GM21367 (cell line): ENCODE measurements around the gene SYNC.
"Not testable (repeated sequence)": the region's sequence is repeated elsewhere in the genome, so short reads cannot be mapped to it uniquely, and the experiment has no call there.

ENCODE experiments used
- ATAC-seq: cut with Tn5 transposase; IDR thresholded peaks from one replicate; pipeline ENCODE4 v1.9.1; 2021; ENCODE audit not compliant: unreplicated experiment

SYNC gene

DNA sequence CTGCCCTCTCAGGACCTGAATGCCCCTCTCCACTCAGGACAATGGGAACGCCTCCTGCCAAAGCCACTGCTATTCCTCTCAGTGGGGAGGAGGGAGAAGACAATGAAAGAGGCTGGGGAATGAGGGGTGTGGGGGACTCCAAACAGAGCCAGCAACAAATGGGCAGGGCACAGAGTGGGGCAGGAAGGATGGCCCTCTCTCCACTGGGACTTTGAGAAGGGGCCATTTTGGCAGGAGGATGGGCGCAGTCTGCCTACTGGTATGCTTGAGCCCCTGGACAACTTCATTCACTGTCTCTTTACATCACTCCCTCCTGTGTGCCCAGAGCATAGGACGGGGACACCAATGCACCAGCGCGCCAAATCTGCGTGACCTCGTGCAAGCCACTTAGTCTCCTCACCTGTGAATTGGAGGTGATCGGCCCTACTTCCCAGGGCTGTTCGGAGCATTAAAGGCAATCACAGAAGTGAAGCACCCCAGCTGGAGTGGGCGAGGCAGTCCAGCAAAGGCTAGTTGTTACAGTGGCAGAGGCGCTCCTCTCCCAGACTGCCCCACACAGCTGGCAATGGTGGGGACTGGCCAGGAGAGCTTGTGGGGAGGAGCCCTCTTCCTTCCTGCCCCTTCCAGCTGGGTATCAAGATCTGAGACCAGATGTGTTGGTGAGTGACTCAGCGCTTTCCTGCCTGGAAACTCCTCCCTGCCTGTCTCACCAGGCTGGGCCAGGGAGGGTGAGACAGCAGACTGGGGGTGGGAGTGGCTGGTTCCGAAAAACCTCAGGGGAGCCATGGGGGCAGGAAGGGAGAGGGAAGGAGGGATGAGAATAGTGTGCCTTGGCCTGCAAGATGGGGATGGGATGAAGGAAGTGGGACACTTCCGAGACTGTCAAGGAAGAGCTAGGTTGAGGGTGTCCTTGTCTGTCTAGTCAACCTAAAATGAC is 22.4 kb upstream of the SYNC start:
- ATAC-seq = no peak

DNA sequence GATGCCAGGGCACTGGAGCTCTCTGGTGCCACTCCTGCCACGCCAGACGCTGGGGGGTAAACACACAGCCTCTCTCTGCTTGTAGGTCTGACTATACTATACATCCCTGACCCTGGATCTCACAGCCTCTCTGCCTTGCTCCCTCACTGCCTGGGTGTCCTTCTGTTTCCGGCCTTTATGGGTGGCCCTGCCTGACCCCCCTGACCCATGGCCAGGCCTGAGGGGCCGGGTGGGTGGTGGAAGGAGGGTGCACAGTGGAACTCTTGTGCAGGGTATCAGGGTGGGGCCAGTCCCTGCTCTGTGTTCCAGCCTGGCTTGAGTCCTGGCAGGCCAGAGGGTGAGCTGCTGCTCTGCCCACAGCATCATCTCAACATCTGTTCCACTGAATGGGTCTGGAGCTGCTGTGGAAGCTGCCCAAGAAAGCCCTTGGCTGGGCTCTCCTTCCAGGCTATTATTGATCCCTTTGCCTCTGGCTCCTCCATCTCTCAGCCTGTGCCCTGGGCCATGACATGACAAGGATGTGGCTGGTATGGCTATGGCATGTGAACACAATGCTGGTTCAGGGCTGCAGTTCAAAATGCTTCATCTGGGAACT is 17.2 kb upstream of the SYNC start:
- ATAC-seq = no peak

DNA sequence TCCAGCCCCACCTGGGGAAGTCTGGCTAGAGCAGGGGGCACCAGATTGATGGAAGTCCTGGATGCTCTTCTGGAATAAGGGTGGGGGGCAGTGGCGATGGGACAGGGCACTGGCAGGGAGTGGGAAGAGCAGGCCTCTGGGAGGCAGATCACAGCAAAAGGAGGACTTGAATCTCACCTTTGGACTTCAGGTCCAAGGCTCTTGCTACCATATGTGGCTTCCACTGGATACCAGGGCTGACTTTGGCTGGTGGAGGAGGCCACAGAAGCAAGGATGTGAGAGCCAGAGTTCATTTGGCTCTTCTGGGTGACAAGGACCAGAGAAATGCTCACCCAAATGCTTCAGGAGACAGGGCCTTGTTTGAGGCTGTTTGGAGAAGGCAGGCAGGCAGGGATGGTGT is 16.0 kb upstream of the SYNC start:
- ATAC-seq = no peak

DNA sequence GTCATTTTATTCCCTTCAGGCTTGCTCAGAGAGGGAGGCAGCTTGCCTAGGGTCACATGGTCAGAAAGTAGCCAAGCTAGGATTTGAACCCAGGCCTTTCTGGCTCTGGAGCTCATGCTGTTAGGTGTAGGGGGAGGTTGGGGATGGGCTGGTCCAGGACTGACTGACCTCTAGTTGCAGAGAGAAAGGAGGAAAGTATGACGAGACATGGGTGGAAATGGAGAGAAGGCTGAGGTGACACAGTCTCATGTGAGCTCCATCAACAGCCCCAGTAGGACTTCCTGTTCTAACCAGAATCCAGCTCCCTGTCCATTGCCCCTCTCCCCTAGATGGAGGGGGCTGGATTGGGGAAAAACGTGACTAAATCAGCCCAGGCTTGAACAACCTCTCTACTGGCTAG is 15.5 kb upstream of the SYNC start:
- ATAC-seq = no peak

DNA sequence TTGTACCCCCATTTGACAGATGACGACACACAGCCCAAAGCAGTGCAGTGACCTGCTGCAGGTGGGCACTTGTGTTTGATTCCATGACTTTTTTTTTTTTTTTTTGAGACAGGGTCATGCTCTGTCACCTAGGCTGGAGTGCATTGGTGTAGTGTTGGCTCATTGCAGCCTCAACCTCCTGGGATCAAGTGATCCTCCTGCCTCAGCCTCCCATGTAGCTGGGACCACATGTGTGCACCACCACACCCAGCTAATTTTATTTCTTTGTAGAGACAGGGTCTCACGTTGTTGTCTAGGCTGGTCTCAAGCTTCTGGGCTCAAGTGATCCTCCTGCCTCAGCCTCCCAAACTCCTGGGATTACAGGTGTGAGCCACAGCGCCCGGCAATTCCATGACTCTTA is 14.9 kb upstream of the SYNC start:
- no peak for ATAC-seq

DNA sequence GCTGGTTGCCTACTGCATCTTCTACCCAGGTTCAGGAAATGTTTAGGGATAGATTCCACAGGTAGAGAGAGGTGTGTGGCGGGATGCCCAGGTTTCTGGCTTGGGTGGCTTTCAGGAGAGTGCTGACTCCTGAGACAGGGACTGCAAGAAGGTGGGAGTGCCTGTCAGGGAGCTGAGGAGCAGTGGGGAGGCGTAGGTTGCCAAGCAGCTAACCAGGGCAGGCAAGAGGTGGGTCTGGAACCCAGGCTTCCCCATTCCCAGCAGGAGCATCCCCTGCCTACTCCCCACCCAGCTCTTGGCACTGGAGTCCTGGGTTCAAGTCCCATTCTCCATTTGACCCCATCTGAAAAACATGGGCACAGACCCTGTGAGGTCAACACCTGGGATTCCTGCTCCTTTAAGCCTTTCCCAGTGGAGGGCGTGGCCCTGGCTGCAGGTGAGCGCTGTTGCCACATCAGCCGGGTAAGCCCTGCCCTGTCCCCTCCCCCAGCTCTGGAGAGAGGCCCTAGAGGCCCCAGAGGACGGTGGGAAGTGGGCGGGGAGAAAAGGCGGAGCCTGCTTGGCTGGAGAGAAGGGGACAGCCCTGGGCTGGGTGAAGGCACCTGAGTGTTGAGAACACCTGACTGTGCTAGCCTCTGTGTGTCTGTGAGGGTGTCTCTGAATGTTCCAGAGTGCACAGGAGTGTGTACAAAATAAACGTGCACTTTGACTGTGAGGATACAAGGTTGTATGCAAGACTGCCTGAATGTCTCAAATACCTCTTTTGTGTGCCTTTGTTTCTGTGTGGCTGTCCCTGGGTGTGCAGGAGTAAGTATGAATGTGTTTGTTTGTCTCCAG is 14.0 kb upstream of the SYNC start:
- no peak for ATAC-seq

DNA sequence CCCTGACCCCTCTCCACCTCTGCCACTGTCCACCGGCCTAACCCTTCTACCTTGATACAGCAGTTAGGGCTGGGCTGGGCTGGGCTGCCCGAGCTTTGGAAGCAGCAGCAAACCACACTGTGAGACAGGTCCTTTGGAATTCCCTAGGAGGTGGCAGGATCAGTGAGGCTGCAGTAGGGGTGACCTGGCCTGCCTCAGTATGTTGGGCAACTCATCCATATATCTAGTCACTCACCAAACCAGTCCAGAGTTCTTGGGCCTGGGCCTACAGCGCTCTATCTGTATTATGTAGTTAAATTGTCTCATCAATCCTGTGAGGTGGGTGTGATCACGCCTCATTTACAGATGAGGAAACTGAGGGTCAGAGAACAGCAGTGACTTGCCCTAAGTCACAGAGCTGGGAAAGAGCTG is 13.3 kb upstream of the SYNC start:
- no peak for ATAC-seq

DNA sequence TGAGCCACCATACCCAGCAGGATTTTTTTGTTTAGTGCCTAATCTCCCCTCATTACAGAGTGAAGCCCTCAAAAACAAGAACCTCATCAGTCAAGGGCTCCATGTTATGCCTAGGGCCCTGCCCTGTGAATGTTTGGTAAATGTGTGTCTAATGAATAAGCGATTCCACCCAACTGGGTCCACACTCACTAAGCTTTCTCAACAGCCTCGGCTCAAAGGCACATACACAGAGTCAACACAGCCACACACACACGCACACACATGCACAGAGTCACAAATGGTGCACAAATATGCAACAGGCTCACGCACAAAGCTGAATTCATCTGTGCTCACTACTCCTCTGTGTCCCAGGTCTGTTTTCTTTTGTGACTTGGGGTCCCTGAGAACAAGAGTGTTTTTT is 11.7 kb upstream of the SYNC start:
- no peak for ATAC-seq

DNA sequence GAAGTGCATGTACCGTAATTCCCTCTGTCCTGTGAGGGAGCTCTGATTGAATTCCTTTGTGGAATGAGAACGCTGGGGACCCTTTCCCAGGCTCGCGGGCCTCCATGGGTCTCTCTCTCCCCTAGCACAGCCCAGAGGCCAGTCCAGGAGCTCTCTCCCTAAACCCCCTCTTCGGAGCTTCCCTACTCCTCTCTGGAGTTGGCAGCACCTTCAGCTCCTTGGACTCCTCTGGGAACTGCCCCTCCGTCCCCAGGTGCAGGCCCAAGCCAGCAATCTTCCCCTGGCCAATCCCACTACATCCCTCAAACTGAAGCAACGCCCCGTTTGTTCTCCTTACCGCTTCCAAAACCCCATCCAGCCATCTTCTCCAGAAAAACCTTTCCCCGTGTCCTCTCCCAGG is 10.5 kb upstream of the SYNC start:
- ATAC-seq = no peak

DNA sequence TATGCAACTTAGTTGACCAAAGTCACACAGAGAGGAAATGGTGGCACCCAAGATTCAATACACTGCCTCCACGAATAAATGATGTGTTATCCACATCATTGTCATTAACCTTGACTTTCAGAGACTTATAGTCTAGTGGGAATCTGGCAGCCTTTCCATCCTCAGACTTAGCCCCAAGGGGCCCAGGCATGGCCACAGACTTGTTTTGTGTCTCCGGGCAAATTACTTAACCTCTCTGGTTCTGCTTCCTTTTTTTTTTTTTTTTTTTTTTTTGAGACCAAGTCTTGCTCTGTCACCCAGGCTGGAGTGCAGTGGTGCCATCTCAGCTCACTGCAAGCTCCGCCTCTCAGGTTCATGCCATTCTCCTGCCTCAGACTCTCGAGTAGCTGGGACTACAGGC is 8.7 kb upstream of the SYNC start:
- not testable (repeated sequence) for ATAC-seq

DNA sequence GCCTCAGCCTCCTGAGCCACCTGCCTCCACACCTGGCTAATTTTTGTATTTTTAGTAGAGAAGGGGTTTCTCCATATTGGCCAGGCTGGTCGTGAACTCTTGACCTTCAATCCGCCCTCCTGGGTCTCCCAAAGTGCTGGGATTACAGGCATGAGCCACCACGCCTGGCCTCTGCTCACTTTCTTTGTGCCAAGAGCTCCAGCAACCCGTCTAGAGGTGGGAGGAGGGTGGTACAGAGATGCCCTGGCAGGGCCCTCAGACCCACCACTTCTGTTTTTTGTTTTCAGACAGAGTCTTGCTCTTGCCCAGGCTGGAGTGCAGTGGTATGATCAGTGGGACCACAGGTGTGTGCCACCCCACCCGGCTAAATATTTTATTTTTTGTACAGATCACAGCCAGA is 6.9 kb upstream of the SYNC start:
- ATAC-seq = no peak

DNA sequence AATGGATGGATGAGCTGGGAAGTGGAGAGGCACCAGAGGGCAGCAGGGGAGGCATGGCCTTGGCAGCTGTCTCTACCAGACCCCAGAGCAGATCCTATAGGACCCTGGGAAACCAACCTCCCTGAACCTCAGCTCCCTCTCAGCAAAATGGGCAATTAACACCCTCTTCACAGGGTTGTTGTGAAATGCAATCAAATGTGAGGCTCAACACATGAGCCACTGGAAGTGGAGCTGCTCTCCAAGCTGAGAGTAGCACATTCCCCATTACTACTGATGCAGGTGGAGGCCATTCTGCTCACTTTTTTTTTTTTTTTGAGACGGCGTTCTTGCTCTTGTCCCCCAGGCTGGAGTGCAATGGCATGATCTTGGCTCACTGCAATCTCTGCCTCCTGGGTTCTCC is 6.5 kb upstream of the SYNC start:
- ATAC-seq = no peak

DNA sequence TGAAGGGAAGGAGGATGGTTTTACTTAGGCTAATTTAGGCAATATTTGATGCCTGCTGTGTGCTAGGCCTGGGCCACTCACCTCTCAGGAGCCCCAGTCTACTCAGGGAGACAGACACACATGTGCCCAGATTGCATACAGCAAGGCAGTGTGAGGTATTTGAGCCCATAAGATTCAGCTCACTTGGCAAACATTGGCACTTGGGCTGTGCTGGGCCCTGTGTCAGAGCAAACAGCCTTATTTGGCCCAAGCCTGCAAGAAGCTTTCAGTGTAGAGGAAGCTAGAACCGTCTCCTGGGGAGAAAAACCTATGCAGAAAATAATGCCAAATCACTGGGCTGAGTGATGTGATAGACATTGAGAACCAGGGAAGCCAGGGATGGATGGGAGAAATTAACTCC is 3.9 kb upstream of the SYNC start:
- no peak for ATAC-seq

DNA sequence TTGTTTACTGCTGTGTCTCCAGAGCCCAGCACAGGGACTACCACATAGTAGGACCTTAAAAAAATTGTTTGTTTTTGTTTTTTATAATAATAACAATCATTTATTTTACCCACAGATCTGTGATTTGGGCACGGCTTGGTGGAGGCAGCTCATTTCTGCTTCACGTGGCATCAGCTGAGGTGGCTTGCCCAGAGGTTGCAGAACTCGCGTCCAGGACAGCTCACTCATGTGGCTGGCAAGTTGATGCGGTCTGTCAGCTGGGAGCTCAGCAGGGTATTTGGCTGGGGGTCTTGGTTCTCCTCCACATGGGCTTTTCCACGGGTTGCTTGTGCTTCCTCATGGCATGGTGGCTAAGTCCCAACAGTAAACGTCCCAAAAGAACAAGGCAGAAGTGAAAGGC is 2.9 kb upstream of the SYNC start:
- ATAC-seq = no peak

DNA sequence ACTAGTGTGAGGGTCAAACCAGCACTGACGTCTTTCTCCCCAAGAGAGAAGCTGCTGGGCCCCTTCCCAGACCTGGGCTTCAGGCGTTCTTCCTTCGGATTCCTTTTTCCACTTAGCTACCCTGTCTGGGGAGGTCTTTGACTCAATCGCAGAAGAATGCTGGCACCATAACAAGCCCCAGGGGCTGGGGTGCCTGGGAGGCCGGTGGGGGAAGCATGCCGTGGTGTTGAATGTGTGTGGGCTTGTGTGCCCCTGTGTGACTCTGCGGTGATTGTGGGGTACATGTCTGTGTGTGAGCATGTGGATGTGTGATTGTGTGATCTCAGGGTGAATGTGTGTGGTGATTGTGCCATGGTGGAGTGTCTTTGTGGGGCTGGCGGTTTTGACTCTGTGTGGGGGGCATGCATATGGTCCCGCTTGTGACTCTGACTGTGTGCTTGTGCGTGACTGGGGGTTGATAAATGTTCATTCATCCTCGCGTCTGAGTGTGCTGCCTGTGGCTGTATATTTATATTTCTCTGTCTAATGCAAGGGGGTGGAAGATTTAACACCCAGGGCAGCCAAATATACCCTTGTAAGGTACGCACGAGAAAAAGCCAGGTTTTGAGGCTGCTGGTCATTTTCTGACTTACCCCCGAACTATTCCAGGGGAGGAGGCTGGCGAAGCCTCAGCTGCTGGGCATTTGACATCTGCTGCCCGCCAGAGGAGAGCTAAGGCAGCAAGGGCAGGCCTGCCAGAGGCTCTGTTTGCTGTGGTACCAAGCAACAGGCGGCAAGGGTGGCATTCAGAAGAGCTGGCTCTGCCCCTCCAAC is 1.1 kb upstream of the SYNC start:
- ATAC-seq = no peak

DNA sequence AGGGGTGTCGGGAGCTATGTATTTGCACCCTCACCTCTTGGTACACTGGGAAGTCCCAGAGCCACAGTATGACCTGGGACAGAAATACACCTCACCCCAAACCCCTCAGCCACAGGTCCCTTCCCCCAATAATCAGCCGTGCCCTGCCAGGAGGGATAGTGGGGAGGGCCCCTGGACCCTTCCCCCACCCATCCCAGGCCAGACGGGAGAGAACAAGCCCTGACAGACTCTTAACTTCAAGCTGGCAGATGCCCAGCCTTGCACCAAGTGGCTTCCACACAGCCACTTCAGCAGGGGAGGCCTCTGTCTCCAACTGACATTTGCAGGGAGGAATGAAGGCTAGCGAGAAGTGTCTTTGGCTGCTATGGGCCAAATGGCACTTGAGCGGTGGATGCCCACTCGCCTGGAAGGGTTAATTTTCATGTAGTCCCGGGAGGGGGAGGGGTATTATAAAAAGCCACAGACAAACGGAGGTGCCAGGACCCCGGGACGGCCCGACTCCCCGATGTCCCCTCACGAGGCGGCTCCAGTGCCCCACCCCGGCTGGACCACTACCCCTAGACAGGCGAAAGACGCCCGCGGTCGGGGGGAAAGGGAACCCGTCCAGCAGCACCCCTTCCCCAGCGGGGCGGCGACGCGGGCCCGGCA is 495 bp downstream of the SYNC start:
- ATAC-seq = no peak

DNA sequence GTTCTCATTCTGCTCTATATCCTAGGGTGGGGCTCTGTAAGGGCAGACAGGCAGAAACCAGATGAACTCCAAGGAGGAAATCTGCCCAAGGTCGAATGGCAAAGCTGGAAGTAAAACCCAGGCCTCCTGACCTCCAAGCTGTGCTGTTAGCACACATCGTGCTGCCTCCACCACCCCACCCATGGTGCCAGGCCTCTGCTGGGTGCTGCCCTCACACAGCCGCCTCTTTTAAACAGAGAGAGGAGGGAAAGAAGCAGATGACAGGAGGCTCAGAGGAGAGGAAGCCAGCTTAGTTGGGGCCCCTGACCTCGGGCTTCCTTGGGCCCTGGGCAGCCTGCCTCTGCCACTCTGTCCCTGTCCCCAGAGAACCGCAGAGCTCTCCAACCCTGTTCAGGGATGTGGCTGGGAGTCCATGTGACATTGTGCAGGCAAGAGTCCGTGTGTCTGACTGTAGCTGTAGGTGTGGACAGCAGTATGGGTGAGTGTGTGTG is 1.1 kb downstream of the SYNC start:
- no peak for ATAC-seq

DNA sequence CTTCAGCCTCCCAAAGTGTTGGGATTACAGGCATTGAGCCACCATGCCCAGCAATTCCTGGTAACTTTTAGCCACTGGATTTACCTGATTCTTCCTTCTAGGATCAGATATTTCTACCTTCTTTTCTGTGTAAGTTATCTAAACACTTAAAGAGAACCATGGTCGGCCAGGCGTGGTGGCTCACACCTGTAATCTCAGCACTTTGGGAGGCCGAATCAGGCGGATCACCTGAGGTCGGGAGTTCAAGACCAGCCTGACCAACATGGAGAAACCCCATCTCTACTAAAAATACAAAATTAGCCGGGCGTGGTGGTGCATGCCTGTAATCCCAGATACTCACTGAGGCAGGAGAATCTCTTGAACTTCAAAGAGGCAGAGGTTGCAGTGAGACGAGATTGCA is 5.6 kb downstream of the SYNC start:
- ATAC-seq = not testable (repeated sequence)

DNA sequence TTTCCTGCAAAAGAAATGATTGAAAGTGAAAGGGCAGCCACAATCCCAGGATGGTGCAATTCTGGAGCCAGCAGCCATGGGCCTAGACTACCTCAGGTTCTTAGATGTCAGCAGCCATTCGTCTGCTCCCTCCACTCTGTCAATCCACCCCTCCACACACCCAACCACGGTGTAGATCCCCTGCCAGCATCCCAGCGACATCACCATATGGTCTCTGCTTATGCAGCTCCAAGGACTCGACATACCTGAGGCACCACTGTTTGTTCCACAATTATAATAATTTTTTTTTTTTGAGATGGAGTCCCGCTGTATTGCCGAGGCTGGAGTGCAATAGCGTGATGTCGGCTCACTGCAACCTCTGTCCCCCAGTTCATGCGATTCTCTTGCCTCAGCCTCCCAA is 6.5 kb downstream of the SYNC start:
- no peak for ATAC-seq
